Motor neuron (in vitro differentiated cells): ENCODE measurements around the gene CMIP. TPM values are rescaled to one million over a fixed set of nuclear protein-coding genes. Genes with fewer than 3 reads are reported as not detected.
A peak's percentile ranks its signal among the peaks of the same experiment; 100 is the strongest.

Experiments
- ATAC-seq, 8 experiments: fragments of 200-7000 bp; cut with Tn5 transposase; replicated peaks in 6 of 8; 2 replicates each; pipeline ENCODE4 v1.8.0; 2021; ENCODE audit warnings: mild to moderate bottlenecking in 8 of 8, moderate library complexity in 8 of 8
- H3K27ac ChIP-seq, 2 donors: fragments of 250-450 bp; sonication (Bioruptor Pico); 2 replicates each; pipeline ENCODE4 v1.9.0; 2021; ENCODE audit warnings: antibody characterized with exemption in 2 of 2, mild to moderate bottlenecking in 2 of 2, moderate library complexity in 1 of 2
- H3K4me1 ChIP-seq, 2 donors: fragments of 250-450 bp; sonication (Bioruptor Pico); replicated peaks in 1 of 2; 2 replicates each; pipeline ENCODE4 v1.6.1; 2021; ENCODE audit warnings: antibody characterized with exemption in 2 of 2, mild to moderate bottlenecking in 2 of 2, moderate library complexity in 1 of 2
- H3K4me3 ChIP-seq, 5 donors: fragments of 250-450 bp; sonication (Bioruptor Pico); 2 replicates each; pipeline ENCODE4 v1.9.0; 2021; ENCODE audit warnings: antibody characterized with exemption in 5 of 5, mild to moderate bottlenecking in 5 of 5, moderate library complexity in 4 of 5
- WGBS, 10 experiments: fragments of 450-650 bp; shearing (Covaris generic); methylation state at CpG; one replicate each; pipeline ENCODE4 v1.0.0; 2022; 5-methylcytosine and 5-hydroxymethylcytosine counted together
- in situ Hi-C, 9 experiments: fragments of 400-800 bp; cut with MboI; loops; one replicate each; pipeline ENCODE4 v1.15.0; 2021; ENCODE audit warnings: low sequenced_read_pairs in 9 of 9, low pct_unique_long_range_greater_than_20kb in 2 of 9; ENCODE audit not compliant: unreplicated experiment in 9 of 9
- total RNA-seq, 8 experiments: library from RNA; unstranded; fragments of 300-600 nt; gene quantifications; 2 replicates each; pipeline versions ENCODE4 v1.2.3 to v1.2.4, GENCODE V29; 2022

CMIP gene
- total RNA-seq, 8 experiments from 2014 or later = 4.6 to 35.3 (median 19.1) TPM

GRCh38 chr16:81627024-81627423 lies 182.4 kb downstream of the CMIP start:
- Histone ChIP-seq H3K4me3 (no peak overlapping the region), H3K4me1 (peaks cover 22 to 37% of the 10 kb centered on the region in 2 donors), H3K27ac (no peak overlapping the region)
- ATAC-seq = no peak
- in situ Hi-C loops = loop anchor here in 1 of 9 experiments (10.0 kb wide), 1 partner anchor 98 kb away; no protein-coding TSS in a partner anchor
- WGBS, 10 experiments = 90 to 100% (median 96%) methylated on average over 1 to 6 of the region's 6 CpGs; no CpG with 5 or more reads in 7 of the 10 experiments

GRCh38 chr16:81627729-81628244 lies 183.2 kb downstream of the CMIP start:
- no peak for ATAC-seq
- H3K4me1 ChIP-seq = peaks cover 23 to 44% of the 10 kb centered on the region in 2 donors
- no peak overlapping the region for H3K4me3 ChIP-seq
- in situ Hi-C loops = loop anchor here in 1 of 9 experiments (10.0 kb wide), 1 partner anchor 97 kb away; no protein-coding TSS in a partner anchor
- H3K27ac ChIP-seq = no peak overlapping the region
- 88 to 98% (median 94%) methylated on average over 2 to 8 of the region's 12 CpGs; no CpG with 5 or more reads in 5 of the 10 experiments for WGBS, 10 experiments

- ATAC-seq = peak in 5 of 8 experiments; percentile 90 to 96 (median 92)
- in situ Hi-C loops = loop anchor here in 1 of 9 experiments (10.0 kb wide), 1 partner anchor 96 kb away; no protein-coding TSS in a partner anchor
- 39 to 100% (median 92%) methylated on average over 1 to 10 of the region's 26 CpGs; no CpG with 5 or more reads in 2 of the 10 experiments for WGBS, 10 experiments
- H3K27ac ChIP-seq = peak overlapping the region; percentile 74 to 84
- peaks cover 29 to 58% of the 10 kb centered on the region in 2 donors for H3K4me1 ChIP-seq
- H3K4me3 ChIP-seq = no peak overlapping the region
Observed at GRCh38 chr16:81629034-81629802, 184.6 kb downstream of the CMIP start.

GRCh38 chr16:81629896-81630634 lies 185.5 kb downstream of the CMIP start:
- H3K27ac ChIP-seq = peak overlapping the region; percentile 29 to 84
- in situ Hi-C loops = loop anchor here in 1 of 9 experiments (10.0 kb wide), 1 partner anchor 95 kb away; no protein-coding TSS in a partner anchor
- no peak for ATAC-seq
- H3K4me3 ChIP-seq = no peak overlapping the region
- peaks cover 35 to 65% of the 10 kb centered on the region in 2 donors for H3K4me1 ChIP-seq
- WGBS, 10 experiments = 67 to 97% (median 90%) methylated on average over 1 to 11 of the region's 18 CpGs; no CpG with 5 or more reads in 4 of the 10 experiments

GRCh38 chr16:81630635-81631031 lies 186.0 kb downstream of the CMIP start:
- H3K27ac ChIP-seq = no peak overlapping the region
- peaks cover 41 to 62% of the 10 kb centered on the region in 2 donors for H3K4me1 ChIP-seq
- 20 to 100% (median 83%) methylated on average over 2 to 3 of the region's 5 CpGs; no CpG with 5 or more reads in 5 of the 10 experiments for WGBS, 10 experiments
- no peak overlapping the region for H3K4me3 ChIP-seq
- no peak for ATAC-seq
- in situ Hi-C loops = no loop called here

GRCh38 chr16:81632392-81633146 lies 188.0 kb downstream of the CMIP start:
- Histone ChIP-seq H3K4me3 (no peak overlapping the region), H3K27ac (no peak overlapping the region), H3K4me1 (peaks cover 47 to 67% of the 10 kb centered on the region in 2 donors)
- ATAC-seq = peak in 4 of 8 experiments; percentile 7 to 47 (median 22)
- 53 to 100% (median 88%) methylated on average over 3 to 10 of the region's 18 CpGs; no CpG with 5 or more reads in 2 of the 10 experiments for WGBS, 10 experiments
- in situ Hi-C loops = no loop called here

- 27 to 100% (median 44%) methylated on average over 1 to 8 of the region's 11 CpGs; no CpG with 5 or more reads in 3 of the 10 experiments for WGBS, 10 experiments
- in situ Hi-C loops = no loop called here
- no peak overlapping the region for H3K27ac ChIP-seq
- no peak for ATAC-seq
- no peak overlapping the region for H3K4me3 ChIP-seq
- H3K4me1 ChIP-seq = peaks cover 47 to 63% of the 10 kb centered on the region in 2 donors
Observed at GRCh38 chr16:81633147-81633619, 188.6 kb downstream of the CMIP start.

GRCh38 chr16:81633680-81634379 lies 189.2 kb downstream of the CMIP start:
- 27 to 84% (median 55%) methylated on average over 1 to 6 of the region's 8 CpGs; no CpG with 5 or more reads in 4 of the 10 experiments for WGBS, 10 experiments
- H3K4me1 ChIP-seq = peaks cover 44 to 59% of the 10 kb centered on the region in 2 donors
- ATAC-seq = no peak
- no peak overlapping the region for H3K4me3 ChIP-seq
- in situ Hi-C loops = no loop called here
- H3K27ac ChIP-seq = no peak overlapping the region

GRCh38 chr16:81634380-81635062 lies 189.9 kb downstream of the CMIP start:
- ATAC-seq = peak in 5 of 8 experiments; percentile 9 to 46 (median 36)
- Histone ChIP-seq H3K4me3 (no peak overlapping the region), H3K27ac (no peak overlapping the region), H3K4me1 (peaks cover 40 to 54% of the 10 kb centered on the region in 2 donors)
- WGBS, 10 experiments = 27 to 100% (median 58%) methylated on average over 2 to 11 of the region's 13 CpGs
- in situ Hi-C loops = no loop called here

- in situ Hi-C loops = no loop called here
- Histone ChIP-seq H3K4me1 (peaks cover 33 to 49% of the 10 kb centered on the region in 2 donors), H3K4me3 (no peak overlapping the region), H3K27ac (no peak overlapping the region)
- no peak for ATAC-seq
- 35 to 97% (median 61%) methylated on average over 1 to 12 of the region's 15 CpGs; no CpG with 5 or more reads in 1 of the 10 experiments for WGBS, 10 experiments
Observed at GRCh38 chr16:81635063-81635937, 190.7 kb downstream of the CMIP start.
